GM18502 (cell line): Measurements from ENCODE around the gene SPATA21.

Experiments
- ATAC-seq: cut with Tn5 transposase; IDR thresholded peaks from one replicate; pipeline ENCODE4 v1.9.1; 2021; ENCODE audit warnings: mild to moderate bottlenecking; ENCODE audit not compliant: unreplicated experiment, poor library complexity

Gene SPATA21

DNA sequence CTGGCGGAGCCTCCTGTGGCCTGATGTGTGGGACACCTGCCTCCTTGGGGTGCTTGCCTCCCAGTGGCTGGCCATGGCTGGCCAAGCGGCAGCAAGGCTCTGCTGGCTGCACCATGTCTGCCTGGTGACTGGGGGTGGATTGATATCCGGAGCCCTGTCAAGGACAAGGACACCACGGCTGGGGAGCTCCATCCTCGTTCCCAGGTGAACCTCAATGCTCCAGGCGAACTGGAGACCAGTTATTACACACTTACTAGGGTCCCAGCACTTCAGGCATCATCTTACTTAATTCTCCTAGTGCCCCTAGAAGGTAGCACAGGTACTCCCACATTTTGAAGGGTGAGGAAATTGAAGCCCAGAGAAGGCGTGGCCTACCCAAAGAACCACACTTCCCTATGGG lies 15.2 kb downstream of the SPATA21 start:
- ATAC-seq: no peak

DNA sequence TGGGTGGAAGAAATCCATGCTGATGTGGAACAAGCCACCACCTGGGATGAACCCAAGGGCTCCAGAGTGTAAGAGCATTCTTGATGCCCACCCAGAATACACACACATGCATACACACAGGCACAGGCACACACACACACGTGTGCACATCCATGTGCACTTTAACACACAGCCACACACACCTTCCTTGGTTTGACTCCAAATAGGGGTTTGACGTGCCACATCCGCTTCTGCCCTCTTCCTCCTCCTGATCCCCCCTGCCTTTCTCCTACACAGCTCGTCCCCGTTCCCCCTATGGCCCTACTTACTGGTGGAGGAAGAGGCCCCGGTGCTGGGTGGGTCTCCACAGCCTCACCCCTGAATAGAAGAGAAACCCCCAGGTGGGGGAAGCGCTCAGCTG lies 16.0 kb downstream of the SPATA21 start:
- no peak for ATAC-seq

DNA sequence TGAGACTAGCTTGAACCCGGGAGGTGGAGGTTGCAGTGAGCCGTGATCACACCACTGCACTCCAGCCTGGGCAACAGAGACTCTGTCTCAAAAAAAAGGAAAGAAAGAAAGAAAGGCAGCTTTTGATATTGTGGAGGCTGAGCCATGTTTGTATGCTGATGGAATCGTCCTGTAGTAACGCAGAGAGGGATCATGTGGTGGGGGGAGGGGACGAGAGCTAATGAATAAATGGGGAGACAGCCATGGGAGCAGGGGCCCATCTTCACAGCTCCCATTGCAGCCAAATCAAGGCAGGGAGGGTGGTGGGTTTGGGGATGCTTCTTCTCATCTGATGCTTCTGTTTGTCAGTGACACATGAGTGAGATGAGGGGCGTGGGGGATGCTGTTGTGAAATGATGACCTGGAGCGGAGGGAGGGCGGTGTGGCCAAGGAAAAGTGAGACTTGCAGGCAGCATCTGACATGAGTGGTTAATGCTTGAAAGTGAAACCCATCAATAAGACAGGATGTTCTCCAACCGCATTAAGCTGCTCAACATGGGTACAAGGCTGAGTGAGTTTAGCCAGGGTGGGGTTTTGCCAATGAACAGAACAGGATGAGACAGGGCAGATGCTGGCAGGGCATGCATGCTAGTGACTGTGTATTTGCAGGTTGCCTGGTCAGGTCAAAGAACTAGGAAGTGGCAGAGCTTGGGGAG lies 16.7 kb downstream of the SPATA21 start:
- ATAC-seq: peak; percentile 73

DNA sequence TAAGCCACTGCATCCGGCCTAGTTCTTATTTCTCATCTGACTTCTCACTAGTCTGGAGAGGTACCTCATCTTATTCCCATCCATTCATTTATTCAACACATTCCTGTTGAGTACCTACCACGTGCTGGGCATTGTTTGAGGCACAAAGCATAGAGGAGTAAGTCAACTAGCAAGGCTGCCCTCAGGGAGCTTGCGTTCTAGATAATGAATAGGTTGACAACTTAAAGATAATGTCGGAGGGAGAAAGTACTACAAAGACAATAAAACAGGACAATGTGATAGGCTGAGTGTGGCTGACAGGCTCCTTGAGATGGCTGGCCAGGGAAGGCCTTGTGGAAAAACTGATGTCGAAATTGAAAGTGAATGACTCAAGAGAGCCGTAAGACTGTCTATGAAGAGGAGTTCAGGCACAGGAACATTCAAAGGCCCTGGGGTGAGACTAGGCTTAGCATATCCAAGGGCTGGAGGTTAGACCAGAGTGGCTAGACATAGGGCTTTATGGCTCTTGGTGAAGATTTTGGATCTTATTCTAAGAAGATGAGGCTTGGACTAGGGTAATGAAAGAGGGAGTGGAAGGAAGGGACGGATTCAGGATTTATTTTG lies 18.3 kb downstream of the SPATA21 start:
- no peak for ATAC-seq

- ATAC-seq: no peak
Observed at GRCh38 chr1:16413191-16413590, 24.0 kb downstream of the SPATA21 start.

- ATAC-seq: no peak
Observed at GRCh38 chr1:16410803-16411202, 26.4 kb downstream of the SPATA21 start.

DNA sequence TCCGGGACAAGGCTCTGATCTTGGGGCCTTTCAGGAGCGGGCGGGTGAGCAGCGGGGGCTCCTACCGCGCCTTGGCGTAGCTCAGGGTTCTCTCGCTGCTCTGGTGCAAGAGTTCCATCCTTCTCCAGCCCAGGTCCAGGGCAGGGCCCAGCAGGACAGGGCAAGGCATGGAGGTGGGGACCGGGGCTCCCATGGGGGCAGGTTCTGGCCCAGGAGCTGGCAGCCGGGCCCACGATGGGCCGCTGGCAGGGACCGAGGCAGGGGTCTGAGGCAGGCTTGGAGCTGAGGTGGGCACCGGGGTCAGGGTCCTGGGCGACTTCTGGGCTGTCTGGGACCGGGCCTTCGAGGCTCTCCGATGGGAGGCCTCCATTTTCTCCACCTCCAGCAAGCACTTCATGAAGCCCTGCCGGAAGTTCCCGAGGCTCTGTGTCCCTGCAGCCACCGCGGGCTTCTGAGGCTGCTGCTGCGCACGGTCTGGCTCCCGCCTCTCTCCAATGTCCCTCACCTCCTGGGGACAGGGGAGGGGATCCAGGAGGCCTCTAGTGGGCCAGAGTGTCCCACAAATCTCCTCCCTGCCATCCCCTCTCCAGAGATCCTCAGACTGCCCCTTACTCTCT lies 27.6 kb downstream of the SPATA21 start:
- ATAC-seq: no peak

DNA sequence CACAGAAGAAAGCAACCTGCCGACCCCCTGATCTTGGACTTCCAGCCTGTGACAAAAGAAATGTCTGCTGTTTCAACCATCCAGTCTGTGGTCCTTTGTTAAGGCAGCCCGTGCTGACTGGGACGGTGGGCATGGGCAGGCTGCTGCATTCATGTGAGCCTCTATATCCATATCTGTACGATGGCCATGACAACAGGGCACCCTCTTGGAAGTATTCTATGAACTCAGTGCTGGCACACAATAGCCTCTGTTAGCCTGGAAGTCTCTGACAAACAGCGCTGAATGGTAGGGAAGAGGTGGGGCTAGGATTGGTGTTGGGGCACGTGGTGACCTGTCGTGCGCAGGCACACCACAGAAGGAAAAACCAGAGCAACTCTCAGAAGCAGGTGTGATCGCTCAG lies 30.4 kb downstream of the SPATA21 start:
- ATAC-seq: no peak

- no peak for ATAC-seq
Observed at GRCh38 chr1:16405441-16405840, 31.8 kb downstream of the SPATA21 start.

DNA sequence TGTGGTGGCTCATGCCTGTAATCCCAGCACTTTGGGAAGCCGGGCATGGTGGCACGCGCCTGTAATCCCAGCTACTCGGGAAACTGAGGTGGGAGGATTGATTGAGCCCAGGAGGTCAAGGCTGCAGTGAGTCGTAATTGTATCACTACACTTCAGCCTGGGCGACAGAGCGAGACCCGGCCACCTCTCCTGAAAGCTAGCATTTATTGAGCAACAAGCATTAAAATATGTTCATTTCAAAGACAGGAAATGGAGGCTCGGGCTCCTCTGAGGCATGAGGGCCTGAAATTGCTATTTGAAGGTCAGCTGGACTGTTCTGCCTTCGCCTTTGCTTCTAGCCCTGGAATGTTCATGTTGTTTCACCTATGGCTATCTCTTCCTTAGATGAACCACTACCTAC lies 34.5 kb downstream of the SPATA21 start:
- no peak for ATAC-seq

DNA sequence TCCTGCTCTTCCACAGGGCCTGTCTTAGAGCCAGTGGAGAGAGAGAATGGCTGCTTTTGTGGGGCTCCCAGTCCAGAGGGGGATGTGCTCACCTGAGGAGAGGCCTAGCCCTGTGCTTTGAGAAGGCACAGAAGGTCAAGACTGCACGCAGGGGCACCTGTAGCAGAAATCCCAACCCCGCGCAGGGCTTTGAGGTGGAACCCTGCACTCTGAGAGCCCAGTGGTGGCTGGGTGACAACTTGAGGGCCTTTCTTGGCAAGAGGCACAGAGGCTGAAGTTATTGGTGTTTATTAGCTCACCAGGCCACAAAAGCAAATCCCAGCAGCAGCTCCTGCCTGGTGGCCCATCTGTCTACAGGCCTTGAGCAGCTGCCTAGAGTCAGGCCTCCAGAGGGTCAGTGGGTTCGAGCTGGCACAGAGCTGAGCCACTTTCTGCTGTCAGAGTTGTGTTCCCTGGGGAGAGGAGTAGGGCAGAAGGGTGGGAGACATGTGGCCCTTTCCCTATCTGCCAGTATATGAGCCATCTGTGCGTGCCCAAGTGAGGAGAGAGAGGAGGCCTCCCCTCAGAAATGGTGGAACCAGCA lies 38.8 kb downstream of the SPATA21 start:
- ATAC-seq: no peak

DNA sequence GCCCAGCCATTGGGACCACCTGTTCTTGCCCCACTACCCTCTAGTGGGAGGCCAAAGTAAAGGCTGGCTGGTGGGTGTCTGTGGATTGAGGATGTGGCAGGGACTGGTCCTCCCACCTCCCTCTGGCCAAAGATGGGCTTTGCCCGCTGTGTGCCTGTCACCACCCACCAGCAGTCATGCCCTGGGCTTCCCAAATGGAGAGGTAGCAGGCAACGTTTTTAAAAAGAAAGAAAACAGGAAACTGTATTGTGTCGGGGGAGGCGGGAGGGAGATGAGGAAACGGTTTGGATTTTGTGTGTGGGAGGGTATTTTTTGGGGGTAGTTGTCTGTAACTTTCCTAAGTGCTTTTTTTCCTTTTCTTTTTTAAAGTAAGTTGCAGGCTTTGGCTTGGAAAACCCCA lies 40.1 kb downstream of the SPATA21 start:
- no peak for ATAC-seq

DNA sequence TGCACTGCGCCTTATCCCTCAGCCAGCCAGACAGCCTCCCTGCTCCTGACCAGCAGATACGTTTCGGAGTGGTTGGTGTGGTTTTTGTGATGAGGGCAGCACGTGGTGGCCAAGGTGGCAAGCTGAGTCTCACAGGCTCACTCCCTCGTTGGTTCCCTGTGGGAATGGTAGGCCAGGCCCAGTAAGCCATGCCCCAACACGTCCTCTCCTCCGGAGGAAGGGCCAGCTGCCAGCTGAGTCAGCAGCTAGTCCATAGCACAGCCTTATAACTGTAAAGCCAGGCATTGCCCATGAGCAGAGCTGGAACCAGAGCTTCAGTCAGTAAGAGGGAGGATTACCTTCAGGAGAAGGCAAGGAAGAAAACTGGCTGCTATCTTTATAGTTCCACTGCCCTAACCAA lies 40.6 kb downstream of the SPATA21 start:
- no peak for ATAC-seq

GRCh38 chr1:16394977-16395376 lies 42.2 kb downstream of the SPATA21 start:
- no peak for ATAC-seq

GRCh38 chr1:16393570-16394521 lies 43.4 kb downstream of the SPATA21 start:
- no peak for ATAC-seq

GRCh38 chr1:16392740-16393569 lies 44.3 kb downstream of the SPATA21 start:
- ATAC-seq: no peak

GRCh38 chr1:16391411-16391810 lies 45.8 kb downstream of the SPATA21 start:
- no peak for ATAC-seq

DNA sequence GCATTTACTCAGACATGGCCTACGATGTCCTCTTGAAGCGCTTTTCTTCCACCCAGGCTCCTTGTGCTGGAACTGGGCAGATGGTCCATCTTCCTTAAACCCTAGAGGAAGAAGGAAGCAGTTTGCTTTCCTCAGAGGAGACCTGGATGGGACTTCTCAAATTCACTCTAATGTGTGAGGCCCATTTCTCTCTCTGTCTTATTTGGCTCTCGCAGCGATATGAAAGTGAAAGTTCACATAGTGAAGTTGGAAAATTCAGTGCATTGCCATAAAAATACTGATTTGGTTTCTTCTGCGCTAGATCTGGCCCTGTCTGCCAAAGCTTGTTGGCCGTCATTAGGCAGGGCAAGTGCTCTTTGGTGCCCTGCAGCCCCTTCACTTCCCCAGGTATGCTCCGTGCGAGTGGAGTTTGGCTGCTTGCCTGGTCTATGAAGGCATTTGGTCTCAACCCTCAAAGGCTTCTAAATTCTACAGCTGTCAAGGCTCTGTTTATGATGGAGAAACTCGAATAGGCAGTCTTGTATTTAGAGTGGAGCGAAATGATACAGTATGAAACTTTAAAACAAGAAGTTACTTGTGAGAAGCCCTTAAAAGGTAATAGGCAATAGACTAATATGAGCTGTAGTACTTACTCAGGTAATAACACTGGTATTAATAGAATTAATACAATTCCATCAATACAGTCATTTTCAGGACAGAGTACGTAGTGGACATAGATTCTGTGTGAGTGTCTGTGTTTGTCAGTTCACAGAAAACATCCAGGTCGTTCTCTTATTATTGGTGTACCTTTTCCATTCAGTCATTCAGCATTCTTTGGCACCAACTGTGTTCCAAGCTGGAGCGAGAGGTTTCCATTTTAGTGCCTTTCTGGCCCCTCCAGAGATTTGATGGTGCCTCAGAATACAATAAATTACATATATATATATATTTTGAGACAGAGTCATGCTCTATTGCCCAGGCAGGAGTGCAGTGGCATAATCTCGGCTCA lies 49.7 kb downstream of the SPATA21 start:
- peak; percentile 39 for ATAC-seq
